ENCODE data around the gene PPP1R18.

GRCh38 chr6:30716879-30717128 lies 30.4 kb upstream of the PPP1R18 start:
- TF ChIP-seq CTCF (IDR thresholded peaks at IDR 0.05) (no peak), POLR2A (IDR thresholded peaks at IDR 0.05) (peak in 1 of 2 donors; percentile 34)
